Measurements from ENCODE around the gene GATAD2B. TPM values are rescaled to one million over a fixed set of nuclear protein-coding genes. Genes with fewer than 3 reads are reported as not detected.
A peak's percentile ranks its signal among the peaks of the same experiment; 100 is the strongest.

The GATAD2B gene
- total and polyA plus RNA-seq, 2 of the 4 experiments (the other 2 are of a cell fraction): 3.8 to 6.2 TPM

DNA sequence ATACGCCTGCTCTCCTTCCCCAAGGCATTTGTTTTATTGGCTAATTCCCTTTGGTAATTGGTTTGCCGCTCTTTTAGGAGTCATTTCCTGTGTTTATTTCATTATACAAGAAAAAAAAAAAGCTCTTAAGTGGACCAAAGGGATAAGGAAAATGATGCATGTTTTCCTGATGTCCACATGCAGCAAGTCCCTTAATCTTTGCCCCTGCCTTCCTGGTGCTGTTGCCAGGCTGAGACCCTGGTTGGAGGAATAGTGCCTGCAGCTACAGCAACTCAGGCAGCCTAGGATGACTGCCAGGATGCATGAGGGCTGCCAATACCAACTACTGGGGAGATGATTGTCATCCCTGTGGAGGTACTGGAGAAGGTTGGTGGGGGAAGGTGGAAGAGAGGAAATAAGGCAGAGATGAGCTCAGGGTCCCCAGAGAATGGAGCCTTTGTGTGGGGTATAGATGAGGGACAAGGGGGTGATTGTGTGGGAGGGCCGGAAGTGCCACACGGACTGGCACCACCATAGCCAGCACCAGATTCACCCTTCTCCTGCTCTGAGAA lies 6.1 kb upstream of the GATAD2B start:
- Histone ChIP-seq H3K18ac (ENCODE audit: low read depth, low read length) (no peak overlapping the region), H2BK15ac (ENCODE audit: low read depth, low read length) (peak overlapping the region; percentile 60; the same call in 1 of the 3 replicates), H3K4ac (ENCODE audit: low read depth, low read length) (peak overlapping the region; percentile 58), H3K9me3 (ENCODE audit: control insufficient read depth, insufficient read depth, low read length) (no peaks in the 10 kb centered on the region), H2BK20ac (ENCODE audit: low read depth, low read length) (no peak overlapping the region), H4K91ac (ENCODE audit: insufficient read depth, low read depth, low read length) (no peak overlapping the region), H2AK5ac (ENCODE audit: low read depth, low read length) (peak overlapping the region; percentile 80), H4K8ac (ENCODE audit: low read depth in 2 of 2, low read length in 2 of 2) (peak overlapping the region; percentile 57 to 60; a peak in 2 of 4 replicates), H3K4me2 (ENCODE audit: low read depth, low read length) (no peak overlapping the region), H2AK9ac (replicated peaks; ENCODE audit: low read depth, low read length, poor library complexity) (peak overlapping the region; percentile 45), H3K27ac (ENCODE audit: insufficient read depth, low read length) (peak overlapping the region; percentile 14; the same call in 1 of the 2 replicates), H3K27me3 (ENCODE audit: control insufficient read depth, insufficient read depth, low read length) (no peaks in the 10 kb centered on the region), H4K5ac (ENCODE audit: low read depth, low read length) (no peak overlapping the region), H2BK120ac (ENCODE audit: low read depth, low read length) (peak overlapping the region; percentile 56), H3K9me1 (ENCODE audit: insufficient read depth, low read length) (peaks cover 6% of the 10 kb centered on the region), H3K36me3 (ENCODE audit: control insufficient read depth, insufficient read depth, low read length) (peaks cover 28% of the 10 kb centered on the region), H4K20me1 (ENCODE audit: insufficient read depth, low read length) (peaks cover 6% of the 10 kb centered on the region; the same call in 1 of the 2 replicates), H3K4me1 (ENCODE audit: control insufficient read depth, insufficient read depth, low read length) (peaks cover 9% of the 10 kb centered on the region), H3K14ac (replicated peaks; ENCODE audit: low read depth, low read length) (peak overlapping the region; percentile 72; the same call in 1 of the 2 replicates), H3K9ac (ENCODE audit: low read depth, low read length) (no peak overlapping the region), H2AFZ (replicated peaks; ENCODE audit: low read length, poor library complexity) (peak overlapping the region; percentile 75), H3K4me3 (ENCODE audit: insufficient read depth, low read depth, low read length) (no peak overlapping the region), H2BK5ac (ENCODE audit: low read depth, low read length, poor library complexity, severe bottlenecking) (no peak overlapping the region), H3K56ac (ENCODE audit: extremely low read depth, insufficient read depth, low read length) (no peak overlapping the region; the same call in 1 of the 2 replicates), H3K79me1 (ENCODE audit: low read depth in 1 of 2, low read length in 2 of 2) (peaks cover 0 to 11% of the 10 kb centered on the region in 2 experiments; a peak in 2 of 4 replicates), H3K23ac (ENCODE audit: low read depth, low read length) (peak overlapping the region; percentile 85)
- WGBS, 2 experiments (ENCODE audit: extremely low coverage in 2 of 2, insufficient read length in 1 of 2): no CpG with 5 or more reads among the region's 4 CpGs
- BruUV-seq (replicated peaks): no TSS peak
- ChIA-PET POLR2A (ENCODE audit: unreplicated experiment) (interaction anchor here (0.6 kb wide), 1 partner anchor 518 kb away, joined by 3 read pairs; no protein-coding TSS in a partner anchor), CTCF (interaction anchor here (0.6 kb wide), 2 partner anchors 10 to 577 kb away, joined by 3 read pairs; no protein-coding TSS in a partner anchor)
- dilution Hi-C loops (cut with HindIII; ENCODE audit: low sequenced_read_pairs, unreplicated experiment) (no loop called here), in situ Hi-C loops (cut with MboI; ENCODE audit: low sequenced_read_pairs) (no loop called here), intact Hi-C loops (cut with micrococcal nuclease) (loop anchor here (10.0 kb wide), 1 partner anchor 134 kb away; no protein-coding TSS in a partner anchor)
- ATAC-seq (ENCODE audit: low read depth) (peak; percentile 32), DNase-seq (peak; percentile 59)
- no peak for TF ChIP-seq CEBPB (IDR thresholded peaks at IDR 0.05; ENCODE audit: low read depth, low read length)
- TF ChIP-seq, protein P1, sequence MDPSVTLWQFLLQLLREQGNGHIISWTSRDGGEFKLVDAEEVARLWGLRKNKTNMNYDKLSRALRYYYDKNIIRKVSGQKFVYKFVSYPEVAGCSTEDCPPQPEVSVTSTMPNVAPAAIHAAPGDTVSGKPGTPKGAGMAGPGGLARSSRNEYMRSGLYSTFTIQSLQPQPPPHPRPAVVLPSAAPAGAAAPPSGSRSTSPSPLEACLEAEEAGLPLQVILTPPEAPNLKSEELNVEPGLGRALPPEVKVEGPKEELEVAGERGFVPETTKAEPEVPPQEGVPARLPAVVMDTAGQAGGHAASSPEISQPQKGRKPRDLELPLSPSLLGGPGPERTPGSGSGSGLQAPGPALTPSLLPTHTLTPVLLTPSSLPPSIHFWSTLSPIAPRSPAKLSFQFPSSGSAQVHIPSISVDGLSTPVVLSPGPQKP (IDR thresholded peaks at IDR 0.05; ENCODE audit: borderline replicate concordance, low read depth, low read length): no peak
- TF ChIP-seq RCOR1 (IDR thresholded peaks at IDR 0.05; ENCODE audit: insufficient replicate concordance, low read length): no peak
- no peak for TF ChIP-seq MAFK (IDR thresholded peaks at IDR 0.05; ENCODE audit: low read depth, low read length)
- no peak for TF ChIP-seq MXI1 (IDR thresholded peaks at IDR 0.05; ENCODE audit: borderline replicate concordance, low read depth, low read length)
- TF ChIP-seq RAD21 (IDR thresholded peaks at IDR 0.05; ENCODE audit: low read length): no peak
